ENCODE results near the gene EYA2.
"Not testable (repeated sequence)": the region's sequence is repeated elsewhere in the genome, so short reads cannot be mapped to it uniquely, and the experiment has no call there.

The EYA2 gene

DNA sequence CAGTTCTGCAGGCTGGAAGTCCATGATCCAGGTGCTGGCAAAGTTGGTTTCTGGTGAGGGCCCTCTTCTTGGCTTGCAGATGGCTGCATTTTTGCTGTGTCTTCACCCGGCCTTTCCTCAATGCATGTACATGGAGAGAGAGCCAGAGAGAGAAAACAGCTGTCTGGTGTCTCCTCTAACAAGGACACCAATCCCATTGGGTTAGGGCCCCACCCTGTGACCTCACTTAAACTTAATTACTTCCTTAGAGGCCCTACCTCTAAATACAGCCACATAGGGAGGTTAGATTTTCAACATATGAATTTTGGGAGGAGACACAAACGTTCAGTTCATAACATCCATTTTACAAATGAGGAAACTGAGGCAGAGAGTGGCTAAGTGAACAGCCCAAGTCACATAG, 259.4 kb downstream of the EYA2 start:
- no peak for DNase-seq

DNA sequence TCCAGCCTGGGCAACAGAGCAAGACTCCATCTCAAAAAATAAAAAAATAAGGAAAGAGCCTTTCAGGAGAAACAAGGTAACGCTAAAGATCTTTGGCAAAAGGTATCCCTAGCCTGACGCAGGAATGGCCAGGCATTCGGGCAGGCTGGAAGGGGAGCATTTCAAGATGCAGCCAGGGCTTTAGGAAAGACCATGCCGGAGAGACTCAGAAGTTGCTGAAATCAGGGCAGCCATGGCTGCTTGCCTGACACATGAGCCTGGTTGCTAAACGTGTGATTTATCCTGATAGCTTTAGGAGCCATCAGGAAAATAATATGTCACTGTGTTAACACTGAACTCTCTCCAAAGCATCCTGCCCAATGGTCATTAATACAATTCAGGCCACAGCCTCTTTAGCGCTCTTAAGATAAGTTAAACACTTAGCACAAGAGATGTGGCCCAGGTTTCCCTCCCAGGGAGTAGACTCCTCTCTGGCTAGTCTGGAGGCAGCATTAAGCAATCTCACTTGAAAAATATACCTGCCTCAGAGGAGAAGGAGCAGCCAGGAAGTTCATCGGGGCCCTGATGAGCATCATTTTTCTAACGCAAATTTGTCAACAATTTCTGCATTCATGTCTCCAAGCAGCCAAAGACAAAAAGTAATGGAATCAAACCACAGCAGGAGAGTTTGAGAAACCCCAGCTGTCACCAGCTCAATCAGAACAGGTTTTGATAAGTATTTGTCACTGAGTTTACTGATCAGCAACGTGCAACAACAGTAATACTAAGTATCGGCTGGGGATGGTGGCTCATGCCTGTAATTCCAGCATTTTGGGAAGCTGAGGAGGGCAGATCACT, 261.9 kb downstream of the EYA2 start:
- DNase-seq, result no peak

DNA sequence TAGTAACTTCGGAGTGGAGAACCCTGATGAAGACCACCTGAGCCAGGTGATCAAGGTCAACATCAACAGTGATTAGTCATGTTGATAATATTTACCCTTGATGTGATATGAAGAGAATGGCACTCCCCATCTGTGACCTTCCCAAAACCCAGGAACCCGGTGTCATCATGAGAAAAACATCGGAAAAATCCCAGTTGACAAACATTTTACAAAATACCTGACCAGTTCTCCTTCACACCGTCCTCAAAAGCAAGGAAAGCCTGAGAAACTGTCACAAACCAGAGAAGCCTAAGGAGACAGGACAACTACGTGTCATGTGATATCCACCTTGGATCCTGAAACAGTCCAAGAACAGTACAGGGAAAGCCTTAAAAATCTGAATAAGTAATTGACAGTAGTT, 264.5 kb downstream of the EYA2 start:
- DNase-seq, result no peak

GRCh38 chr20:47160240-47160639, 265.6 kb downstream of the EYA2 start:
- no peak for DNase-seq

DNA sequence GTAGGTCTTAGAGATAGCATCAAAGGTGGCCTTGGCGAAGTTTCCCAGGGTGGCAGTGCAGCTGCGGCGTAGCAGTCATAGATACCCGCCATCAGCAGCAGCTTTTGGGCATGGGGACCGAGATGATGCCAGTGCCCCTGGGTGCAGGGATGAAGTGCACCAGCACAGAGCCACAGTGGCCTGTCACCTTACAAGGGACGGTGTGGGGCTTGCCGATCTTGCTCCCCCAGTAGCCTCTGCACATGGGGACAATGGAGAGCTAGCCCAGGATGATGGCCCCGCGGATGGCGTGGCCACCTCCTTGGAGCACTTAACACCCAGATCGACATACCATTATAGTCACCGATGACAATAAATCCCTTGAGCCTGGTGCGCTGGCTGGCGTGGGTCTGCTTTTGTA, 266.3 kb downstream of the EYA2 start:
- no peak for DNase-seq

GRCh38 chr20:47161411-47161810, 266.8 kb downstream of the EYA2 start:
- DNase-seq, result no peak

- DNase-seq, result no peak
Measured at GRCh38 chr20:47164140-47164539, 269.5 kb downstream of the EYA2 start.

GRCh38 chr20:47165376-47165865, 270.8 kb downstream of the EYA2 start:
- no peak for DNase-seq

DNA sequence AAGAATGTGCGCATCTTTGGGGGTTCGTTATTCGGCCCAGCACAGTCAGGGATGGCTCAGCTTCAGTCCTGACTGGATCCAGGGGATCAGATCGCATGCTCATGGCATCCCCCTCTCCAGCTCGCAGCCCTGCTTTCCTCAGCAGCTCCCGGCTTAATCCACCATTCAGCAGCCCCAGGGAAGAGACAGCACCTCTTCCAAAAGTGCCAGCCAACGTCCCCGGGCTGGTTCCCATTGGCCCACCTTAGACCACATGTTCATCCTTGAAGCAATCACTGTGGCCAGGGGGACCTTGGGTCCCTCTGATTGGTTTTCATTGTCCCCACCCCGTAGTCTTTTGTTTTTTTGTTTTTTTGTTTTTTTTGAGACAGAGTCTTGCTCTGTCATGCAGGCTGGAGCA, 273.2 kb downstream of the EYA2 start:
- DNase-seq, result no peak

DNA sequence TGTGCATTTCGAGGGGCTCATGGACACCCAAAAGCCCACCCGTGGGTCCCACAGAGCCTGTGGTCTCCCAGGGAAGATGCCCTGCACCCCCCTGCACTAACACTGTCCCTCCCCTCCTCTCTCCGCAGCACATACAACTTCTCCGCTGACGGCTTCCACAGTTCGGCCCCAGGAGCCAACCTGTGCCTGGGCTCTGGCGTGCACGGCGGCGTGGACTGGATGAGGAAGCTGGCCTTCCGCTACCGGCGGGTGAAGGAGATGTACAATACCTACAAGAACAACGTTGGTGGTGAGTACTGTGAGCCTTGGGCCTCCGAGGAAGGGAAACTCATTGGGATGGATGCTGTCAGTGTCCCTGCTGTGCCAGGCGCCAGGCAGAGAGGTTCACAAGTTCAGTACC, 277.9 kb downstream of the EYA2 start:
- no peak for DNase-seq

DNA sequence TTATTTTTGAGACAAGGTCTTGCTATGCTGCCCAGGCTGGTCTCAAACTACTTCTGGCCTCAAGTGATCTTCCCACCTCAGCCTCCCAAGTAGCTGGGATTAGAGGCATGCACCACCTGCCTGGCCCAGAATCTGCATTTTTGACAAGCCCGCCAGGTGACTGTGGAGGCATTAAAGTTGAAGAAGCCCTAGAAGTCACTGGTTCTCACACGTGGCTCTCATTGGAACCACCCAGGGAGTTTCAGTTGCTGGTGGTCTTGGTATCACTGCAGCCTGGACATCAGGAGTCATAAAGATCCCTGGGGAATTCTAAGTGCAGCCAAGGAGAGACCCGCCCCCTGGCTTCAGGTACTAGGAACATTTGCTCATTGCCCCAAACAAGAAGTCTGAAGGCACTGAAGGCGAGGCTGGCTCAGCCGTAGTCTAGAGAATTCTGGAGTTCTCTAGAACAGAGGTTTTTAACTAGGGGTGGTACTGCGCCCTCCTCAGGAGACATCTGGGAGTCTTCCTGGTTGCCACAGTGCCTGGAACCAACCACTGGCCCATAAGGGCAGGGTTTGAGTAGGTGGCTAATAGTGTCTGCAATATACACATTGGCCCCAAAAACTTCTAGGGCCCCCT, 279.1 kb downstream of the EYA2 start:
- no peak for DNase-seq

GRCh38 chr20:47174456-47175243, 280.0 kb downstream of the EYA2 start:
- no peak for DNase-seq

GRCh38 chr20:47175493-47175892, 280.9 kb downstream of the EYA2 start:
- DNase-seq, result no peak

DNA sequence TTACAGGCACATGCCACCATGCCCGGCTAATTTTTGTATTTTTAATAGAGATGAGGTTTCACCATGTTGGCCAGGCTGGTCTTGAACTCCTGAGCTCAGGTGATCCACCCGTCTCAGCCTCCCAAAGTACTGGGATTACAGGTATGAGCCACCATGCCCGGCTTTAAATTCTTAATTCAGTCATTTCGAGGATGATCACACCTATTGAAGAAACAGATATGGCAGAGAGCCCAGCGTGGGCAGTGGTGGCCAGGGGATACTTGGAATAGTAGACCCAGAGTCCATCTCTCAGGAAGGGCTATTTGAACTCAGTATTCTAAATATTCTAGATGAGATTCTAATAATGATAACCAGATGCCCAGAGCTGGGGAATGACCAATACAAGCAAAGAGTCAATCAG, 281.6 kb downstream of the EYA2 start:
- DNase-seq, result not testable (repeated sequence)

DNA sequence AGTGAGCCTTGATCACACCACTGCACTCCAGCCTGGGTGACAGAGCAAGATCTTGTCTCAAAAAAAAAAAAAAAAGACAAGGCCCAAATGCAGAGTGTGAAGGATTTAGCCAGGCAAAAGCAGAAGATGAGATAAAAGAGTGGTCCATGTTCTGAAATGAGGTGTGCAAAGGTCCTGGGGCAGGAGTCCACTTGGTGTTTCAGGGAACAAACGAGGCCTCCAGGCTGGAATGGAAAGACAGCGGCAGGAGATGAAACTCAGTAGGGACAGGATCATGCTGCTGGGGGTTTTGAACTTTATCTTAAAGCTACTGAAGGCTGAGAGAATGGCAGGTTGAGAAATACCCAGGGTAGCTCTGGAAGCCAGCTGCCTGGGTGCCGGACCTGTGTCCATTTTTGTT, 283.6 kb downstream of the EYA2 start:
- DNase-seq, result no peak

DNA sequence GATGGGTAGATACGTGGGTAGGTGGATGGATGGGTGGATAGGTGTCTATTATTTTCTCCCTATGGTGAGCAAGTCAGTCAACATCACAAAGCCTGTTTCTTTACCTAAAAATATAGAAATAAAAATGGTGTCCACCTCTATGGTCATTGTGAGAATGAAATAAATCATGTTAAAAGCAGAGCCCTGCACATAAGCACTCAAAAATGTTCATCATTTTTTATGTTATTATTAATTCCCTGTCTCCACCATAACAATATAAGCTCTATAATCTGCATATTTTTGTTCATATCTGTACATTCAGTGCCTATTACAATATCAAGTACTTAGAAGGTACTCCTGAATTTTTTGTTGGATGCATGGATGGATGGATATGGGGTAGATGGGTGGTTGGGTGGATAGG, 284.2 kb downstream of the EYA2 start:
- no peak for DNase-seq

DNA sequence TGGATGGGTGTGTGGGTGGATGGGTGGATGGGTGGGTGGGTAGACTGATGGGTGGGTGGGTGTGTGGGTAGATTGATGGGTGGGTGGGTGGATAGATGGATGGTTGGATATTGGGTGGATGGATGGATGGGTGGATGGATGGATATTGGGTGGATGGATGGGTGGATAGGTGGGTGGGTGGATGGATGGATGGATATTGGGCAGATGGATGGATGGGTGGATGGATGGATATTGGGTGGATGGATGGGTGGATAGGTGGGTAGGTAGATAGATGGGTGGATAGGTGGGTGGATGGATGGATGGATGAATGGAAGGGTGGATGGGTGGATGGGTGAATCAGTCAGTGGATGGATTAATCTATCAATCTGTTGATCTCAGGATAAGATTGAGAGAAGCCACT, 284.6 kb downstream of the EYA2 start:
- no peak for DNase-seq

DNA sequence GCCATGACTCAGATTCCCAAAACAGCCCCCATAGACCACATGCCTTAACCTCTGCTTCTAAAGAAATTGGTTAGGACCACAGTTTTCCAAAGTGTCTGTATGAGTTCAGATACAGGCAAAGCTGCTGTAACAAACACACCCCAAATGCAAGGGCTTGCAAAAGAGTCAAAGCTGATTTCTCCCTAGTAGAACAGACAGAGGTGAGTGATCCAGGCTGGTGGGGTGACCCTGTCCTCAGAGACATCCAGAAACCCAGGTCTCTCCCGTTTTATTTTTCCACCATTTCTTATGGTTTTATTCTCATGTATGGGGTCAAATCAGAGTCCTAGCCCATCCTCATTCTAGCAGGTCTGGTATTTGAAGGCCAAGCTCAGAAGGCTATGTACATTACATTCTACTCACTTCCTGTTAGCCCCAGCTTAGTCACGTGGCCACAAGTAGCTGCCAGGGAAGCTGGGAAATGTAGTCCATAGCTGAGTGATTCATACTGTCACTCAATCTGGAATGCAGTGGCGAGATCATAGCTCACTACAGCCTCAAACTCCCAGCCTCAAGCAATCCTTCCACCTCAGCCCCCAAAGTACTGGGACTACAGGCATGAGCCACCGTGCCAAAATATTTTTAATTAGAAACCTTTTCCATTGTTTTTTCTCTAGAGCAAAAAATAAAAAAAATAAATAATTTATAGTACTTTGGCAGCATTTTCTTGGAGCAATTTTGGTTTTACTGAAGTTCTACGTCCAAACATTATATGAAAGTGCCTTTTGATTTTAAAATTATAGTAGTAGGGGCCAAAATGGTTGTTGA, 286.6 kb downstream of the EYA2 start:
- DNase-seq, result no peak

DNA sequence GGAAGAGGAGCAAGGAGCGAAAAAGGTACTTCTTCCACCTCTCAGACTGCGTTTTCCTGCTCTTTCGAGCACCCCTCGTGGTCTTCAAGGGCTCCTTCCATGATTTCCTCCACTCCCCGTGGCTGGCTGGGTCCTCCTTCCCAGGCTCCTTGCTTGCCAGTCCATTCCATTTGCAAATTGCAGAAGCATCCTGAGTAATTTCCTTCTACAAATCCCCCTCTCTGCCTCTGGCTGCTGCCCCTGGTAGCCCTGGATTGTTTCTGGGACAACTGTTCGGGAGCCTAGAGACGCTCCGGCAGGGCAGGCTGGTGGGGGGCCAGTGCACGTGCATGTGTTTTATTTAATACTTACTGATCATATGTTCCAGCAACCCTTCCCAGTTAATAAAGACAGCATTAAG, 288.7 kb downstream of the EYA2 start:
- DNase-seq, result no peak

DNA sequence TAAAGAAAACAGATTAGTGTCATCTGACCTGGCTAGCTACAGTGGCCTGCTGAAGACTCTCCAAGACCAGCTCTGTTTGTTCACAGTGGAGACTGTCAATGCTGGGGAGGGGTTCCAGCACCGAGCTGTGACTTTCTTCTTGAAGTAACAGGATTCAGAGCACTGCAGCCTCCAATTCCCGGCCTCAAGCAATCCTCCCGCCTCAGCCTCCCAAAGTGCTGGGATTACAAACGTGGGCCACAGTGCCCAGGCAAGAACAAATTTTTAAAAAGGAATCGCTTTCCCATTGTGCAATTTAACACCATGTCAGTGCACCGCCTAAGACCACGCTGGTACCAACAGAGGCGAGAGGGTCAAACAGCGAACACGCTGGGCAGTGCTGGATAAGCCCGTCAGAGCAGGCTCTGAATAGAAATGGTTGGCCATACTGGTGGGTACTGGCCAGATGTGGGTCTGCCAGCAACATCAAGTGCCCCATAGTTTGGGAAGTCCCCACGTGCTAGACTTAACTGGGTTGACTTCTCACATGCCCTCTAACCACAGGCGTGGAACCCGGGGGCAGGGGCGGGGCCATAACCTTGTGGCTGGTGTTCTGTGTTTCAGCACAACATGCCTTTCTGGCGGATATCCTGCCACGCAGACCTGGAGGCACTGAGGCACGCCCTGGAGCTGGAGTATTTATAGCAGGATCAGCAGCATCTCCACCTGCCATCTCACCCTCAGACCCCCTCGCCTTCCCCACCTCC, 293.0 kb downstream of the EYA2 start:
- no peak for DNase-seq

DNA sequence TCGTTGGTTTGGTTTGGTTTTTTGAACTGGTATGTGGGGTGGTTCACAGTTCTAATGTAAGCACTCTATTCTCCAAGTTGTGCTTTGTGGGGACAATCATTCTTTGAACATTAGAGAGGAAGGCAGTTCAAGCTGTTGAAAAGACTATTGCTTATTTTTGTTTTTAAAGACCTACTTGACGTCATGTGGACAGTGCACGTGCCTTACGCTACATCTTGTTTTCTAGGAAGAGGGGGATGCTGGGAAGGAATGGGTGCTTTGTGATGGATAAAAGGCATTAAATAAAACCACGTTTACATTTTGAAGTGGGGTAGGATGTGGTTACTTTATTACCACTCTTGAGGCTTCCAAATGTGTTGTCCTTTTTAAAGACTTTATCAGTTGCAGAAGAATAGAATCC, 293.9 kb downstream of the EYA2 start:
- no peak for DNase-seq

- no peak for DNase-seq
Measured at GRCh38 chr20:47189060-47189459, 294.4 kb downstream of the EYA2 start.
